AG20443 (cell line): ENCODE results near the gene DLG2.

Source experiments
- DNase-seq: peaks from one replicate; pipeline ENCODE4 v3.0.0; 2012; ENCODE audit warnings: low spot score, mixed read lengths

DLG2 gene

DNA sequence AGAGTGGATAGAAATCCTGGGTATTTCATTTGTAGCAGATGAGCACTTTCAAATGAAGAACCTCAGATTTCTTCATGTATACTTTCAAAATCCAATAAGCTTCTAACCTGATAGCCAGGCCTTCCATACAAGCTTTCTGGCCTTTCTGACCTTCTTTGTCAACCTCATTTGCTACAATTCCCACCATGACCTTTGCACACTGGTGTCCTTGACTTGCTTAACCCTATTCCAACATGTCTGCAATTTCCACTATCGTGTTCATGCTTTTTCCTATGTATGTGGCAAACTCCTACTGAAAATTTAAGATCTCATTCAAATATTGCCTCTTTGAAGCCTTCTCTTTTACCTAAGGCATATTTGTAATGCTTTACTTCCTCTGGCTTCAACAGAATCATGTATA is 2098.9 kb downstream of the DLG2 start:
- no peak for DNase-seq

DNA sequence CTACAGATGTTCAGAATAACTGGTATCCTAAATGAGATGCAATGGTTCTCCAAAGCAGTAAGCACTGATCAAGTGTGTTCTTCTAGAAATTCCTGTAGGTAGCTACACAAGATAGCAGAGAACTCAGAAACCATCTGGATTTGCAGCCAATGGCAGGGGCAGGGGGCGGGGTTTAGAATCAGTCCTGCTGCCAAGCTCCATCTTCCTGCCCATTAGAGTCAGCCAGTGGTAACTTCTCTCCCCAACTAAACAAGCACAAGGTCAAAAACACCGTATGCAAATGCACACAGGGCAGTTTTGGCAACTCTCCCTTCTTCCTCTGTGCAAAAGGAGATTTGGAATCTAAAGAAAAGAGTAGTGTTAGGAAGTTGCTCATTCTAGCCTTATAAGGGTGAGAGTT is 2103.5 kb downstream of the DLG2 start:
- no peak for DNase-seq

DNA sequence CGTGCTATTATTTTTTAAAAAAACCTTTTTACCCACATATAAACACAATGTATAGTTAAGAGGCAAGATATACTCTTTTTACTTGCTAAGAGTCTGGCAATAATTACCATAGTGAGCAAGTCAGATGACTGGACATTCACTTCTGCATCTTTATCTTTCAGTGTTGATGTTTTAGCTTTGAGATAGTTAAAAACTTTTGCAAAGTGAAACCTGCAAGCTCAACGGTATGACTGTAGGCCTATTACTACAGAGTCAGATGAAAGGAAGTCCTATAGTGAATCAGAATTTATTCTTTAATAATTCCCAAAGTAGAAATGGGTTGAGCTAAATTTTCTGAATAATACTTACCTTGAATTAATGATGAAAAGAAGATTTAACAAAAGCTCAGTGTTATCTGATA is 2104.2 kb downstream of the DLG2 start:
- no peak for DNase-seq

- peak; percentile 54 for DNase-seq
Observed at GRCh38 chr11:83521647-83522596, 2105.2 kb downstream of the DLG2 start.

GRCh38 chr11:83520849-83521248 is 2106.3 kb downstream of the DLG2 start:
- DNase-seq: no peak

DNA sequence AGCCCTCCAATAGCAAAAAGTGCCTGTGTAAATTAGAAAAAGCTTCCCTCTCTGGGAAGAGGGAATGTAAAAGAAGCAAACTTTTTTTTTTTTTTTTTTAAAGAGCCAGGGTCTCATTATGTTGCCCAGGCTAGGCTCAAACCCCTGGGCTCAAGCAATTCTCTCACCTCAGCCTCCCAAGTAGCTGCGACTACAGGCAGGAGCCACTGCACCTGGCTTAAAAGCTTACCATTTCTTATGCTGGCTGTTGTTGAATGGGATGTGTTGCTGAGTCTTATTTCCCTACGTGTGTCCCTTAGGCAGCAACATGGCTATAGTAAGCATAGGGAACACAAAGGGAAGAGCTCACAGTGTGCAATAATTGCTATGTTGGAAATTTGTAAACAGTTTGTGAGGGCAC is 2115.5 kb downstream of the DLG2 start:
- no peak for DNase-seq

DNA sequence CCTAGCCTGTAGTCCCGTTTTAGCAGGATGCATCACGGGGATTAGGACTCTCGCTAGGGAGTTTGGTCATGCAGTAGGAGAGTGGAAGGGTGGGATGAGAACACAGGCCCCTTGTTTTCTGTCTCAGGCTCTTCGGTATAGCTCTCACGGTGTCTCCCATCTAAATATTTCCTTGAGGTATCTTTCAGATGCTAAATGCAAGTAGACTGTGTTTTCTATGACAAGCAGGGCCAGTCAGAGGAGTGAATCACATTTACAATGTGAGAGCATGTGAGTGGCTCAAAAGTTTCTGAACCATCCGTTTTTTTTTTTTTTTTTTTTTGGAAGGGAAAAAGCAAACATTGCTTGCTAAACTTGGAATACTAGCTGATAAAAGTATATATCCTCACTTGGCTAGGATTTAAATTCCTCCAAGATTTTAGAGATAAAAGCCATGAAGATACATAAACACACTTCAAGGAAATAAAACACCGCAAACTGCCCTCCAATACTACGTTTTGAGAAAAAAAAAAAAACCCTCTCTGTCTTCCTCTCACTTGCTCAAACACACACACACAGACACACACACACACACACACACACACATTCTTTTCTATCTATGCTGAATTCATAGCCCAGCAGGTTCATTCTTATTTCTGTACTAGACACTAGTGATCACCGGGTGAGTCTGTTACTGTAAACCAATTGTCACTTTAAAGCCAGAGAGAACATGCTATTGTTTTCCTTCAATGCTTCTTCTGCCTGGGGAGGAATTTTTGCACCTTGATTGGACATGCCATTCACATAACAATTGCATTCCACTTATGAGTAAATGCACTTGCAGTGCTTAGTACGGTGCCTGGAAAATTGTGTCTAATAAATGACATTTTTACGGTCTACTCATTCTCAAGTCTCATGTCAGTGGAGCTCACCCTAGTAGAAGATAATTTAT is 2116.3 kb downstream of the DLG2 start:
- no peak for DNase-seq

GRCh38 chr11:83508804-83509203 is 2118.3 kb downstream of the DLG2 start:
- peak; percentile 9 for DNase-seq

- no peak for DNase-seq
Observed at GRCh38 chr11:83502041-83502440, 2125.1 kb downstream of the DLG2 start.

- no peak for DNase-seq
Observed at GRCh38 chr11:83493917-83494316, 2133.2 kb downstream of the DLG2 start.

GRCh38 chr11:83493034-83493433 is 2134.1 kb downstream of the DLG2 start:
- DNase-seq: no peak

GRCh38 chr11:83483808-83484207 is 2143.3 kb downstream of the DLG2 start:
- no peak for DNase-seq

- DNase-seq: no peak
Observed at GRCh38 chr11:83480811-83481210, 2146.3 kb downstream of the DLG2 start.

DNA sequence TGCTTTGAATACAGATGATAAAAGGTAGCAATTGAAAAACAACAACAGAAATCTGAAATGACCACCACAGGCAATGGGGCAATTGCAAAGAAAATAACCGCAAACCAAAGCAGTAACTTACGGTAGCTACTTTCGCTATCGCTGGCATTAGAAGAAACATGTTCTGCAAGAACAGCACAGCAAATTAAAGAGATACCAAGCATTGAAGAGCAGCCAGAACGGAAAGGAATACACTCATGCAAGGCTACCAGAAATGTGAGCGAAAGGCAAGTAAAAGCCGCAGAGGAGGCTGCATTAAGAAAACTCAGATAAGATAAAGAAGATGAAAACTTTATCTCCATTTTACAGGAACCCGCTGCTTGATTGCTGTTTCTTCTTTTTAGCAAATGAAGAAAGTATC is 2146.9 kb downstream of the DLG2 start:
- no peak for DNase-seq

GRCh38 chr11:83477772-83478171 is 2149.4 kb downstream of the DLG2 start:
- no peak for DNase-seq

GRCh38 chr11:83475760-83476159 is 2151.4 kb downstream of the DLG2 start:
- no peak for DNase-seq

GRCh38 chr11:83473743-83474142 is 2153.4 kb downstream of the DLG2 start:
- no peak for DNase-seq

DNA sequence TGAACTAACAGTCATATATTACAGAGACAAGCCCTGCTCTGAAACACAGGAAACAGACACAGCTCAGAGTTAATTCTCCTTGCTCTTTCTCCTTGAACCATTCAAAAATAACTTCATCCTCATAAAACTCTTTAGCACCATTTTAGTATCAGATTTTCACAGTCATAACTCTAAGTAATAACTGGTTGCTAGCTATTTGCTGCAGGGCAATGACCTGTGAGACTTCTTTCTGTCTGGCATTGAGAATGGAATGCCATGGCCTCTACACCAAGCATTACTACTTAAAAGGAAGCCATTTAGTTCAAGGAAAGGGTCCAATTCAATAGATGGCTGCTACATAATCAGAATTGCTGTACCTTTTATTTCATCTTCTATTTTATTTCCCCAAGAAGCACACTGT is 2154.3 kb downstream of the DLG2 start:
- no peak for DNase-seq

DNA sequence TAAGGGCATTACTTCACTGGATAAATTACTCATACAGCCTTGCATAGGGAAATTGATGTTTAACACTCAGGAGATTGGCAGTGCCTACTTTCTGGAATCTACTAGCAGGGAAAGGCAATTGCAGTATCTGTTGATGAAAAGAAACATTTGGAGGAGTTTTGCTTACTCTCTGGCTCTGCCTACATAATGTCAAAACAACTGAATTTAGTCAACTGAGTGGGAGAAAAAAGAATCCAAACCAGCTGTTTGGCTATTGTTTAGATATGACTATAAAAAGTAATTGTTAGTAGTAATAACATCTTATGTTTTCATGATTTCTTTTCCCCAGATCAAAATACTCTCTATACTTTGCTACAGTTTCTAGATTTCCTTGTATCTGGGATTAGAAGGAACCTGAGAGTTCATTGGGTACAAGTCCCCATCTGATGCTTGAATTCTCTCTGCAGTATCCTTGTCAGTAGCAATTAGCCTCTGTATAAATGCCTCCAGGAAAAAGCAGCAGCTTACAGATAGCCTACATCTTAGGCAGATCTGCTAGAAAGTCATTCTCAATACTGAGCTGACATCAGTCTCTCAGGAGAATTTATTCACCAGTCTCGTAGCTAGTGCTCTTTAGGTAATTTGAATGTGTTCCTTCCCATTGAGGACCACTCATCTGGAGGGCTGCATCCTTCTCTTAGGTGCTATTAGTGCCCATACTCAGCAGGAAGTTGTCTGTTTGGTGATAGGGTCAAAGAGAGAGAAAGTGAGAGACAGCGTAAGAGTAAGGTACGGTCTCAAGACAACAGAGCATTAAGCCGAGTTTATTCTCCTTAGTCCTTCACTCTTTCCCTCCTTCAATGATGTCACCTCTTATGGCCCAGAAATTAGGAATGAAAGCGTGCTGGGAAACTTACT is 2155.1 kb downstream of the DLG2 start:
- no peak for DNase-seq

DNA sequence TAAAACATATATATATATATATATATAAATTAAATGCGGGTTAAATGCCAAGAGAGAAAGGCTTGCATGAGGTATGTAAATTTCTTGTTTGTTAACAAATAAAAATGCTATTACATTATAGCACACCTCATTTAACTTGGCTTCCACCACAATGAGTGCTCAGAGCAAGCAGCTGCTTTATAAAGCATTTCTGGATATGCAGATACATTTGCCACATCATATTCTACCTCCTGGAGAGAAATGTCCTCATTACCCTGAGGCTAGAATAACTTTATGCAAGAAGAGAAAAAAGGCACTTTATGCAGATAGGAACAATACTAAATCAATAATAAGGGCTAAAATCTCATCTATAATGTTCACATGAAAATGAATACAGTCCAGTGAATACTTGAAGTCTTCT is 2159.3 kb downstream of the DLG2 start:
- DNase-seq: no peak

DNA sequence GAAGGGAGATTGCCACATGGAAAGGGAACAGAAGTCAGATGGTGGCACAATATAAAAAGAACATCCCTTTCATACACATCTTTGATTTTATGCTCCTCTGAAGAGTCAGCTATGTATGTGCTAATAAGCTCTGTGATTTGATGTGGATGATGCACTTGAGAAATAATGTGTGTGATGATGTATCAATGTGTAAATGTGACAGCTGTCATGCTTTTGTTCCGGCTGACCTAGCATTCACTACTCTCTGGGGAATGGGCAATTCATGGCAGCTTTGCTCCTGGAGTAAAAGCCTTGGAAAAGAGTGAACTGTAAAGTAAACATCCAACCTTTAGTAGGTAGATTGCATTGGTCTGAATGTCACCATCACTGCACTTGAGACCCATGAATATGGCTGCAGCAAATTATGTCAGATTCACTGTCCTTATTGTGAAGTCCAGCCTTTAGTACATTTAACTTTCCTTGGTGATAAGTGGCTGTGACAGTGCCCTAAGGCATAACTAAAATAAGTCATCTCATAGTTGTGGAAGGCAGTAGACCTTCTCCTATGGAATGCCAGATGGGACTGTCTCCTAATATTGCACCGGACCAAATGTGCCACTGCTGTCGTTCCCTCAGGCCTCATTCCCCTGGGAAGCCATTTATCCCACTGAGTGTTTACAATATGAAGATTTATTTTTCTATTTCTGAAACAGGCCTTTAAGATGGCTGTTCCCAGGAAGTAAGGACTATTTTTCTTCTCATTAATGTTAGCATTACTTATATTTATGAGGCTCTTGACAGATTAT is 2162.8 kb downstream of the DLG2 start:
- no peak for DNase-seq
